ENCODE data around the gene TNFRSF1B.

GRCh38 chr1:12149791-12150175 lies 17.0 kb upstream of the TNFRSF1B start:
- TF ChIP-seq CTCF (IDR thresholded peaks at IDR 0.05) (no peak), POLR2A (IDR thresholded peaks at IDR 0.05) (no peak)
